OCI-LY1 (cell line): ENCODE measurements around the gene STX2.
A peak's percentile ranks its signal among the peaks of the same experiment; 100 is the strongest.

Experiments
- H2AFZ ChIP-seq: fragments of 200-600 bp; sonication (generic), shearing (Covaris generic); 2 replicates; pipeline ENCODE4 v1.6.0; 2014; ENCODE audit warnings: antibody characterized with exemption, mild to moderate bottlenecking, low read length
- H3F3A ChIP-seq: fragments of 200-600 bp; sonication (generic), shearing (Covaris generic); 2 replicates; pipeline ENCODE4 v1.6.0; 2014; ENCODE audit warnings: mild to moderate bottlenecking, antibody characterized with exemption, low read length, moderate library complexity; ENCODE audit not compliant: insufficient read depth
- H3K27ac ChIP-seq: fragments of 200-600 bp; sonication (generic); 2 replicates; pipeline ENCODE4 v1.5.1; 2014; ENCODE audit warnings: low read length, mixed run types, mild to moderate bottlenecking, low read depth; ENCODE audit not compliant: poor library complexity, severe bottlenecking
- H3K27me3 ChIP-seq: fragments of 200-600 bp; sonication (generic); 2 replicates; pipeline ENCODE4 v1.6.0; 2014; ENCODE audit warnings: antibody characterized with exemption, mild to moderate bottlenecking, low read length, moderate library complexity; ENCODE audit not compliant: insufficient read depth
- H3K36me3 ChIP-seq: fragments of 200-600 bp; sonication (generic); 2 replicates; pipeline ENCODE4 v1.6.1; 2014; ENCODE audit warnings: mild to moderate bottlenecking, antibody characterized with exemption, low read length, moderate library complexity, mixed read lengths; ENCODE audit not compliant: insufficient read depth
- H3K4me1 ChIP-seq: fragments of 200-600 bp; sonication (generic); 2 replicates; pipeline ENCODE4 v1.5.1; 2014; ENCODE audit warnings: mild to moderate bottlenecking, low read length, moderate library complexity; ENCODE audit not compliant: insufficient read depth, severe bottlenecking
- H3K4me2 ChIP-seq: fragments of 200-600 bp; sonication (generic), shearing (Covaris generic); 2 replicates; pipeline ENCODE4 v1.6.1; 2014; ENCODE audit warnings: low read length
- H3K4me3 ChIP-seq: fragments of 200-600 bp; sonication (generic); 2 replicates; pipeline ENCODE4 v1.5.1; 2014; ENCODE audit warnings: low read length, low read depth, mild to moderate bottlenecking, mixed read lengths; ENCODE audit not compliant: poor library complexity, severe bottlenecking
- H3K79me2 ChIP-seq: fragments of 200-600 bp; shearing (Covaris generic); 2 replicates; pipeline ENCODE4 v1.6.1; 2016; ENCODE audit warnings: mixed run types, low read length, mixed read lengths; ENCODE audit not compliant: insufficient read depth
- H3K9ac ChIP-seq: fragments of 200-600 bp; sonication (generic), shearing (Covaris generic); 2 replicates; pipeline ENCODE4 v1.6.1; 2014; ENCODE audit warnings: mild to moderate bottlenecking, low read length, mixed read lengths
- H3K9me2 ChIP-seq: fragments of 200-600 bp; sonication (generic), shearing (Covaris generic); 2 replicates; pipeline ENCODE4 v1.6.1; 2014; ENCODE audit warnings: low read depth, mild to moderate bottlenecking, low read length, mixed read lengths
- H3K9me3 ChIP-seq: fragments of 200-600 bp; shearing (Covaris generic); 2 replicates; pipeline ENCODE4 v1.6.1; 2014; ENCODE audit warnings: low read length, mixed read lengths
- H4K20me1 ChIP-seq: fragments of 200-600 bp; sonication (generic), shearing (Covaris generic); 2 replicates; pipeline ENCODE4 v1.6.0; 2016; ENCODE audit warnings: mild to moderate bottlenecking, low read length; ENCODE audit not compliant: insufficient read depth
- EZH2 ChIP-seq: fragments of 200-600 bp; sonication (generic), shearing (Covaris generic); IDR thresholded peaks from 2 replicates; pipeline ENCODE4 v1.8.0; 2017; ENCODE audit warnings: borderline replicate concordance, mixed run types, mild to moderate bottlenecking, antibody characterized with exemption, low read length, moderate library complexity, mixed read lengths
- TF ChIP-seq, protein P1 (sequence below): fragments of 200-600 bp; sonication (generic), shearing (Covaris generic); IDR thresholded peaks from 2 replicates; pipeline ENCODE4 v1.5.1; 2017; ENCODE audit warnings: mild to moderate bottlenecking, antibody characterized with exemption, low read length, moderate library complexity, mixed read lengths

Gene STX2

DNA sequence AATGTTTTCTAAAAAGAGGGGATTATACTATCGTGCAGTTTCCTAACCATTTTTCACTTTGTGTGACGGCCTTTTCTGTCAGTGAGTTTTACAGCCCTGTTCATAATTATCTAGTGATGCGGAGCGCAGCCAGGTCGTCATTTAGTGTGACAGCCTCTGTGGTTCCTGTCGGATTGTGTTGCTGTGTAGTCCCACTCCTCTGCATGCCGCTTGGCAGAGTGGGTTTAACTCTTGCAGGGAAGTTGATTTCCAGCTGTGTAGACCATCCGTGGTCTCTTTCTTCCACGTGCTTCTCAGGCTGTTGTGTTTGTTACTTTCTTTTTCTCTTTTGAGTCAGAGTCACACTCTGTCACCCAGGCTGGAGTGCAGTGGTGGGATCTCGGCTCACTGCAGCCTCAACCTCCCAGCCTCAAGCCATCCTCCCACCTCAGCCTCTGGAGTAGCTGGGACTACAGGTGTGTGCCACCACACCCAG lies 41.4 kb upstream of the STX2 start:
- no peaks in the 10 kb centered on the region for H3K79me2 ChIP-seq
- peak overlapping the region; percentile 78 for H3K27ac ChIP-seq
- H3K36me3 ChIP-seq, result peaks cover 25% of the 10 kb centered on the region
- H3K27me3 ChIP-seq, result no peaks in the 10 kb centered on the region
- H3F3A ChIP-seq, result peaks cover 26% of the 10 kb centered on the region
- H3K9me2 ChIP-seq, result no peaks in the 10 kb centered on the region
- H3K9me3 ChIP-seq, result no peaks in the 10 kb centered on the region
- H2AFZ ChIP-seq, result no peak overlapping the region
- peak overlapping the region; percentile 64 for H3K4me2 ChIP-seq
- H4K20me1 ChIP-seq, result no peaks in the 10 kb centered on the region
- H3K4me3 ChIP-seq, result peak overlapping the region; percentile 18
- no peak for TF ChIP-seq EZH2
- TF ChIP-seq, protein P1, sequence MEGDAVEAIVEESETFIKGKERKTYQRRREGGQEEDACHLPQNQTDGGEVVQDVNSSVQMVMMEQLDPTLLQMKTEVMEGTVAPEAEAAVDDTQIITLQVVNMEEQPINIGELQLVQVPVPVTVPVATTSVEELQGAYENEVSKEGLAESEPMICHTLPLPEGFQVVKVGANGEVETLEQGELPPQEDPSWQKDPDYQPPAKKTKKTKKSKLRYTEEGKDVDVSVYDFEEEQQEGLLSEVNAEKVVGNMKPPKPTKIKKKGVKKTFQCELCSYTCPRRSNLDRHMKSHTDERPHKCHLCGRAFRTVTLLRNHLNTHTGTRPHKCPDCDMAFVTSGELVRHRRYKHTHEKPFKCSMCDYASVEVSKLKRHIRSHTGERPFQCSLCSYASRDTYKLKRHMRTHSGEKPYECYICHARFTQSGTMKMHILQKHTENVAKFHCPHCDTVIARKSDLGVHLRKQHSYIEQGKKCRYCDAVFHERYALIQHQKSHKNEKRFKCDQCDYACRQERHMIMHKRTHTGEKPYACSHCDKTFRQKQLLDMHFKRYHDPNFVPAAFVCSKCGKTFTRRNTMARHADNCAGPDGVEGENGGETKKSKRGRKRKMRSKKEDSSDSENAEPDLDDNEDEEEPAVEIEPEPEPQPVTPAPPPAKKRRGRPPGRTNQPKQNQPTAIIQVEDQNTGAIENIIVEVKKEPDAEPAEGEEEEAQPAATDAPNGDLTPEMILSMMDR, result no peak
- H3K4me1 ChIP-seq, result peaks cover 52% of the 10 kb centered on the region
- H3K9ac ChIP-seq, result peak overlapping the region; percentile 8; the same call in 1 of the 2 replicates

DNA sequence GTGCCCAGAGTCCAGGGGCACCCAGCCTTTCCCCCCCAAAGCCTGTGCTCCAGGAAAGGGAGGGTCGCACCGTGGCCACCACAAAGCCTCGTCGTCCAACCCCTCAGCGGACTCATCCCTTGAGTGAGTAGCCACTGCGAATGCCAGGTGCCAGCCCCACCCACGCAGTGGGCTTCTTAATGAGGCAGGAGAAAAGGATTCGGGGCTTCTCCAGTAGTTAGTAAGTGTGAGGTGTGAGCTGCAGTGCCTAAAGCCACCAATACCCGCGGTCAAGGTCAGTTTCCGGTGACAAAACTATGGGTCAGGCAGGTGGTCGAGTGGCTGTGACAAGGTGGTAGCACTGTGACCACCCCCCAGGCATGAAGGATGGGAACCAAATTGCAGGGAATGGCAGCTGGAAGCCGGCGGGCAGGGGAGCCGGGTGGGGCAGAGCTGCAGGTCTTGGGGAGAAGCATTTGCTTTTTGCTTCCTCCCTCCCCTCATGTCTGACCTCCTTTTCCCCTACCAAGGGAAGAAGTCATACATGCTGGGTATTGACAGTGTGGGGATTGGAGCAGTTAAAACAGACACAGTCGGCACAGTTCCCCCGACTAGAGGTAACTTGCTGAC lies 40.8 kb upstream of the STX2 start:
- H3K36me3 ChIP-seq, result peaks cover 31% of the 10 kb centered on the region
- peak overlapping the region; percentile 18 for H3K4me3 ChIP-seq
- no peaks in the 10 kb centered on the region for H3K27me3 ChIP-seq
- H3K4me1 ChIP-seq, result peaks cover 58% of the 10 kb centered on the region
- no peak overlapping the region for H2AFZ ChIP-seq
- no peaks in the 10 kb centered on the region for H3K79me2 ChIP-seq
- H3K9me3 ChIP-seq, result no peaks in the 10 kb centered on the region
- H3K9me2 ChIP-seq, result no peaks in the 10 kb centered on the region
- peak overlapping the region; percentile 64 for H3K4me2 ChIP-seq
- peak overlapping the region; percentile 78 for H3K27ac ChIP-seq
- H3F3A ChIP-seq, result peaks cover 26% of the 10 kb centered on the region
- H4K20me1 ChIP-seq, result no peaks in the 10 kb centered on the region
- H3K9ac ChIP-seq, result peak overlapping the region; percentile 26; the same call in 1 of the 2 replicates
- no peak for TF ChIP-seq EZH2

DNA sequence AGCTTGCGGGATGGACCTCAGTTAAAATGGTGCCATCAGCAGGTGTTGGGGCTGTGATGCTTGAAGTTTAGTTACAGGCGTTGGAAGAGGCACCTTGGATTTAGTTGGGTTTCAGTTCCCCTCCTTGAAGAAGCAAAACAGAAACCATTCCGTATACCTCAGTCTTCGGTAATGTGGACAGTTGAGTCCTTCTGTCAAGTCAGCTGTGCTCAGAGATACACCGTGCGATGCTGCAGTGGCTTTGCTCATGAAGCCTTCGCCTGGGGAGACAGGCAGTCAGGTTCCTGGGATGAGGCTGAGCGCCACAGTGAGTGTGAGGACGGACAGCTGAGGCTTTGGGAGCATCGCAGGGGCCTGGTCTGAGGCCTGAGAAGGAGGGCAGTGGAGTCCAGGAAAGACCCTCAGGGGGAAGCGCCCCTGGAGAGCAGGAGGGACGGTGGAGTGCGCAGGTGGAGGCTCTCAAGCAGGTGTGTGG lies 40.2 kb upstream of the STX2 start:
- Histone ChIP-seq H3K27me3 (no peaks in the 10 kb centered on the region), H3K27ac (peak overlapping the region; percentile 78)
- TF ChIP-seq EZH2, result no peak
- TF ChIP-seq, protein P1, result no peak

More for the DNA sequence above, 40.2 kb upstream of the STX2 start:
- no peaks in the 10 kb centered on the region for H3K9me3 ChIP-seq
- no peaks in the 10 kb centered on the region for H3K79me2 ChIP-seq
- H3F3A ChIP-seq, result peaks cover 29% of the 10 kb centered on the region
- no peak overlapping the region for H2AFZ ChIP-seq
- H4K20me1 ChIP-seq, result no peaks in the 10 kb centered on the region
- peaks cover 37% of the 10 kb centered on the region for H3K36me3 ChIP-seq
- H3K4me3 ChIP-seq, result peak overlapping the region; percentile 18
- H3K4me2 ChIP-seq, result peak overlapping the region; percentile 64
- H3K9ac ChIP-seq, result peak overlapping the region; percentile 26; the same call in 1 of the 2 replicates
- H3K4me1 ChIP-seq, result peaks cover 64% of the 10 kb centered on the region
- H3K9me2 ChIP-seq, result no peaks in the 10 kb centered on the region
